Measurements from ENCODE around the gene INPP1.
A peak's percentile ranks its signal among the peaks of the same experiment; 100 is the strongest.

The INPP1 gene

GRCh38 chr2:190339394-190339793 is 4.0 kb upstream of the INPP1 start:
- ChIA-PET POLR2A (no interaction called here), CTCF (interaction anchor here (0.6 kb wide), 1 partner anchor 372 kb away, joined by 3 read pairs; no protein-coding TSS in a partner anchor)
- Histone ChIP-seq H3K4me1 (ENCODE audit: control extremely low read depth in 1 of 4, control insufficient read depth in 4 of 4, insufficient read depth in 4 of 4, low read length in 3 of 4) (peaks cover 1 to 16% (median 12%) of the 10 kb centered on the region in 4 experiments), H3K9me3 (ENCODE audit: control extremely low read depth in 1 of 5, control insufficient read depth in 4 of 5, insufficient read depth in 2 of 5, low read depth in 1 of 5, low read length in 4 of 5) (no peaks in the 10 kb centered on the region), H3K27me3 (replicated peaks in 2 of 5; ENCODE audit: control insufficient read depth in 4 of 5, insufficient read depth in 5 of 5, low read length in 4 of 5) (no peaks in the 10 kb centered on the region), H3K27ac (ENCODE audit: insufficient read depth in 1 of 2, low read depth in 1 of 2, low read length in 2 of 2, poor library complexity in 1 of 2, severe bottlenecking in 2 of 2) (no peak overlapping the region), H3K4me3 (ENCODE audit: control insufficient read depth in 1 of 7, extremely low read depth in 1 of 7, insufficient read depth in 4 of 7, low read depth in 2 of 7, low read length in 6 of 7) (no peak overlapping the region), H3K36me3 (ENCODE audit: control insufficient read depth in 4 of 4, insufficient read depth in 4 of 4, low read length in 3 of 4) (no peaks in the 10 kb centered on the region)
- no peak for DNase-seq
- no CpG with 5 or more reads among the region's 1 CpG for WGBS (ENCODE audit: insufficient coverage)

- H3K4me3 ChIP-seq (ENCODE audit: control insufficient read depth in 1 of 7, extremely low read depth in 1 of 7, insufficient read depth in 4 of 7, low read depth in 2 of 7, low read length in 6 of 7), result no peak overlapping the region
- H3K27ac ChIP-seq (ENCODE audit: insufficient read depth in 1 of 2, low read depth in 1 of 2, low read length in 2 of 2, poor library complexity in 1 of 2, severe bottlenecking in 2 of 2), result no peak overlapping the region
- 71% methylated on average over 2 of the region's 2 CpGs for WGBS (ENCODE audit: insufficient coverage)
- H3K36me3 ChIP-seq (ENCODE audit: control insufficient read depth in 4 of 4, insufficient read depth in 4 of 4, low read length in 3 of 4), result no peaks in the 10 kb centered on the region
- POLR2A ChIA-PET, result no interaction called here
- H3K9me3 ChIP-seq (ENCODE audit: control extremely low read depth in 1 of 5, control insufficient read depth in 4 of 5, insufficient read depth in 2 of 5, low read depth in 1 of 5, low read length in 4 of 5), result no peaks in the 10 kb centered on the region
- no peaks in the 10 kb centered on the region for H3K27me3 ChIP-seq (replicated peaks in 2 of 5; ENCODE audit: control insufficient read depth in 4 of 5, insufficient read depth in 5 of 5, low read length in 4 of 5)
- CTCF ChIA-PET, result interaction anchor here (1.3 kb wide), 1 partner anchor 12 kb away, joined by 3 read pairs; no protein-coding TSS in a partner anchor
- H3K4me1 ChIP-seq (ENCODE audit: control extremely low read depth in 1 of 4, control insufficient read depth in 4 of 4, insufficient read depth in 4 of 4, low read length in 3 of 4), result peaks cover 9 to 23% (median 17%) of the 10 kb centered on the region in 4 experiments
- peak in 1 of 3 donors; percentile 14 for DNase-seq
Observed at GRCh38 chr2:190340369-190340768, 3.0 kb upstream of the INPP1 start.

- ChIA-PET POLR2A (no interaction called here), CTCF (no interaction called here)
- Histone ChIP-seq H3K27ac (ENCODE audit: insufficient read depth in 1 of 2, low read depth in 1 of 2, low read length in 2 of 2, poor library complexity in 1 of 2, severe bottlenecking in 2 of 2) (no peak overlapping the region), H3K36me3 (ENCODE audit: control insufficient read depth in 4 of 4, insufficient read depth in 4 of 4, low read length in 3 of 4) (no peaks in the 10 kb centered on the region), H3K9me3 (ENCODE audit: control extremely low read depth in 1 of 5, control insufficient read depth in 4 of 5, insufficient read depth in 2 of 5, low read depth in 1 of 5, low read length in 4 of 5) (no peaks in the 10 kb centered on the region), H3K4me1 (ENCODE audit: control extremely low read depth in 1 of 4, control insufficient read depth in 4 of 4, insufficient read depth in 4 of 4, low read length in 3 of 4) (peaks cover 9 to 23% (median 18%) of the 10 kb centered on the region in 4 experiments), H3K4me3 (ENCODE audit: control insufficient read depth in 1 of 7, extremely low read depth in 1 of 7, insufficient read depth in 4 of 7, low read depth in 2 of 7, low read length in 6 of 7) (no peak overlapping the region), H3K27me3 (replicated peaks in 2 of 5; ENCODE audit: control insufficient read depth in 4 of 5, insufficient read depth in 5 of 5, low read length in 4 of 5) (no peaks in the 10 kb centered on the region)
- WGBS (ENCODE audit: insufficient coverage), result 75% methylated on average over 4 of the region's 4 CpGs
- DNase-seq, result no peak
Observed at GRCh38 chr2:190342611-190343010, 778 bp upstream of the INPP1 start.

- no peaks in the 10 kb centered on the region for H3K27me3 ChIP-seq (replicated peaks in 2 of 5; ENCODE audit: control insufficient read depth in 4 of 5, insufficient read depth in 5 of 5, low read length in 4 of 5)
- DNase-seq, result peak in 2 of 3 donors; percentile 73 to 81
- WGBS (ENCODE audit: insufficient coverage), result 45% methylated on average over 7 of the region's 10 CpGs
- POLR2A ChIA-PET, result no interaction called here
- CTCF ChIA-PET, result interaction anchor here (2.8 kb wide), 1 partner anchor 11 kb away, joined by 13 read pairs; no protein-coding TSS in a partner anchor
- no peaks in the 10 kb centered on the region for H3K9me3 ChIP-seq (ENCODE audit: control extremely low read depth in 1 of 5, control insufficient read depth in 4 of 5, insufficient read depth in 2 of 5, low read depth in 1 of 5, low read length in 4 of 5)
- H3K4me1 ChIP-seq (ENCODE audit: control extremely low read depth in 1 of 4, control insufficient read depth in 4 of 4, insufficient read depth in 4 of 4, low read length in 3 of 4), result peaks cover 9 to 23% (median 18%) of the 10 kb centered on the region in 4 experiments
- no peaks in the 10 kb centered on the region for H3K36me3 ChIP-seq (ENCODE audit: control insufficient read depth in 4 of 4, insufficient read depth in 4 of 4, low read length in 3 of 4)
- peak overlapping the region in 6 of 7 experiments; percentile 49 to 85 (median 72) for H3K4me3 ChIP-seq (ENCODE audit: control insufficient read depth in 1 of 7, extremely low read depth in 1 of 7, insufficient read depth in 4 of 7, low read depth in 2 of 7, low read length in 6 of 7)
- H3K27ac ChIP-seq (ENCODE audit: insufficient read depth in 1 of 2, low read depth in 1 of 2, low read length in 2 of 2, poor library complexity in 1 of 2, severe bottlenecking in 2 of 2), result no peak overlapping the region
Observed at GRCh38 chr2:190343089-190343535, 277 bp upstream of the INPP1 start.

GRCh38 chr2:190344276-190344827 is 963 bp downstream of the INPP1 start:
- Histone ChIP-seq H3K27me3 (replicated peaks in 2 of 5; ENCODE audit: control insufficient read depth in 4 of 5, insufficient read depth in 5 of 5, low read length in 4 of 5) (no peaks in the 10 kb centered on the region), H3K9me3 (ENCODE audit: control extremely low read depth in 1 of 5, control insufficient read depth in 4 of 5, insufficient read depth in 2 of 5, low read depth in 1 of 5, low read length in 4 of 5) (no peaks in the 10 kb centered on the region), H3K27ac (ENCODE audit: insufficient read depth in 1 of 2, low read depth in 1 of 2, low read length in 2 of 2, poor library complexity in 1 of 2, severe bottlenecking in 2 of 2) (no peak overlapping the region), H3K36me3 (ENCODE audit: control insufficient read depth in 4 of 4, insufficient read depth in 4 of 4, low read length in 3 of 4) (no peaks in the 10 kb centered on the region), H3K4me3 (ENCODE audit: control insufficient read depth in 1 of 7, extremely low read depth in 1 of 7, insufficient read depth in 4 of 7, low read depth in 2 of 7, low read length in 6 of 7) (peak overlapping the region; percentile 49 to 85 (median 72)), H3K4me1 (ENCODE audit: control extremely low read depth in 1 of 4, control insufficient read depth in 4 of 4, insufficient read depth in 4 of 4, low read length in 3 of 4) (peaks cover 9 to 23% (median 18%) of the 10 kb centered on the region in 4 experiments)
- ChIA-PET CTCF (interaction anchor here (0.9 to 2.8 kb wide), 8 partner anchors 10 to 167 kb away, joined by 3 to 13 read pairs (median 4); partner anchors contain the start of gene HIBCH), POLR2A (interaction anchor here (0.7 kb wide), 1 partner anchor 284 kb away, joined by 3 read pairs; no protein-coding TSS in a partner anchor)
- 10% methylated on average over 6 of the region's 7 CpGs for WGBS (ENCODE audit: insufficient coverage)
- DNase-seq, result peak in 2 of 3 donors; percentile 28 to 36

GRCh38 chr2:190350371-190350770 is 7.0 kb downstream of the INPP1 start:
- no peaks in the 10 kb centered on the region for H3K27me3 ChIP-seq (replicated peaks in 2 of 5; ENCODE audit: control insufficient read depth in 4 of 5, insufficient read depth in 5 of 5, low read length in 4 of 5)
- DNase-seq, result no peak
- peaks cover 0 to 3% (median under 1%) of the 10 kb centered on the region in 4 experiments for H3K4me1 ChIP-seq (ENCODE audit: control extremely low read depth in 1 of 4, control insufficient read depth in 4 of 4, insufficient read depth in 4 of 4, low read length in 3 of 4)
- H3K4me3 ChIP-seq (ENCODE audit: control insufficient read depth in 1 of 7, extremely low read depth in 1 of 7, insufficient read depth in 4 of 7, low read depth in 2 of 7, low read length in 6 of 7), result no peak overlapping the region
- POLR2A ChIA-PET, result interaction anchor here (0.6 kb wide), 1 partner anchor 290 kb away, joined by 3 read pairs; no protein-coding TSS in a partner anchor
- peaks cover 0 to 2% (median 0%) of the 10 kb centered on the region in 4 experiments for H3K36me3 ChIP-seq (ENCODE audit: control insufficient read depth in 4 of 4, insufficient read depth in 4 of 4, low read length in 3 of 4)
- no peak overlapping the region for H3K27ac ChIP-seq (ENCODE audit: insufficient read depth in 1 of 2, low read depth in 1 of 2, low read length in 2 of 2, poor library complexity in 1 of 2, severe bottlenecking in 2 of 2)
- CTCF ChIA-PET, result interaction anchor here (1.2 to 1.7 kb wide), 4 partner anchors 20 to 159 kb away, joined by 3 to 5 read pairs (median 3); no protein-coding TSS in a partner anchor
- H3K9me3 ChIP-seq (ENCODE audit: control extremely low read depth in 1 of 5, control insufficient read depth in 4 of 5, insufficient read depth in 2 of 5, low read depth in 1 of 5, low read length in 4 of 5), result no peaks in the 10 kb centered on the region

- Histone ChIP-seq H3K27ac (ENCODE audit: insufficient read depth in 1 of 2, low read depth in 1 of 2, low read length in 2 of 2, poor library complexity in 1 of 2, severe bottlenecking in 2 of 2) (no peak overlapping the region), H3K4me1 (ENCODE audit: control extremely low read depth in 1 of 4, control insufficient read depth in 4 of 4, insufficient read depth in 4 of 4, low read length in 3 of 4) (peaks cover 0 to 9% (median 3%) of the 10 kb centered on the region in 4 experiments), H3K9me3 (ENCODE audit: control extremely low read depth in 1 of 5, control insufficient read depth in 4 of 5, insufficient read depth in 2 of 5, low read depth in 1 of 5, low read length in 4 of 5) (no peaks in the 10 kb centered on the region), H3K4me3 (ENCODE audit: control insufficient read depth in 1 of 7, extremely low read depth in 1 of 7, insufficient read depth in 4 of 7, low read depth in 2 of 7, low read length in 6 of 7) (no peak overlapping the region), H3K27me3 (replicated peaks in 2 of 5; ENCODE audit: control insufficient read depth in 4 of 5, insufficient read depth in 5 of 5, low read length in 4 of 5) (no peaks in the 10 kb centered on the region), H3K36me3 (ENCODE audit: control insufficient read depth in 4 of 4, insufficient read depth in 4 of 4, low read length in 3 of 4) (peaks cover 0 to 2% (median 0%) of the 10 kb centered on the region in 4 experiments)
- 94% methylated on average over 3 of the region's 3 CpGs for WGBS (ENCODE audit: insufficient coverage)
- POLR2A ChIA-PET, result no interaction called here
- CTCF ChIA-PET, result interaction anchor here (0.9 to 2.1 kb wide), 3 partner anchors 11 to 18 kb away, joined by 3 to 8 read pairs (median 3); no protein-coding TSS in a partner anchor
- DNase-seq, result no peak
Observed at GRCh38 chr2:190351955-190352354, 8.6 kb downstream of the INPP1 start.

Measured in common myeloid progenitor, CD34-positive (primary cell).